ENCODE measurements around the gene GUCY1A2. TPM values are rescaled to one million over a fixed set of nuclear protein-coding genes. Genes with fewer than 3 reads are reported as not detected.

The GUCY1A2 gene
- total RNA-seq, 2 donors from 2014 or later = 3.7 to 5.3 TPM

- no peak for DNase-seq
- TF ChIP-seq CTCF (conservative IDR thresholded peaks at IDR 0.05) = no peak
- Mint-ChIP-seq H3K4me3 (no peak overlapping the region), H3K27me3 (ENCODE audit: insufficient read depth) (no peaks in the 10 kb centered on the region), H3K36me3 (ENCODE audit: low read depth) (no peaks in the 10 kb centered on the region), H3K4me1 (peaks cover 9% of the 10 kb centered on the region), H3K9me3 (no peaks in the 10 kb centered on the region), H3K27ac (no peak overlapping the region)
- H3K9me3 ChIP-seq (ENCODE audit: control insufficient read depth, low read length) = no peaks in the 10 kb centered on the region
- H3K4me1 ChIP-seq (ENCODE audit: control insufficient read depth, insufficient read depth, low read length) = peaks cover 3% of the 10 kb centered on the region
- H3K27me3 ChIP-seq (ENCODE audit: control insufficient read depth, insufficient read depth, low read length, poor library complexity, severe bottlenecking) = no peaks in the 10 kb centered on the region
- H3K27ac ChIP-seq (ENCODE audit: low read depth, low read length) = no peak overlapping the region
- H3K36me3 ChIP-seq (ENCODE audit: control insufficient read depth, insufficient read depth, low read length) = no peaks in the 10 kb centered on the region
- H3K4me3 ChIP-seq (ENCODE audit: low read length) = no peak overlapping the region
- WGBS, 2 experiments (ENCODE audit: insufficient coverage in 1 of 2, insufficient read length in 1 of 2) = no CpG with 5 or more reads among the region's 1 CpG
- H3K9ac ChIP-seq (ENCODE audit: extremely low read depth, low read length, poor library complexity, severe bottlenecking) = no peak overlapping the region
Observed at GRCh38 chr11:106728379-106728778, 289.9 kb downstream of the GUCY1A2 start.

GRCh38 chr11:106727256-106727655, 291.0 kb downstream of the GUCY1A2 start:
- Mint-ChIP-seq H3K27me3 (ENCODE audit: insufficient read depth) (no peaks in the 10 kb centered on the region), H3K4me3 (no peak overlapping the region), H3K27ac (no peak overlapping the region), H3K36me3 (ENCODE audit: low read depth) (no peaks in the 10 kb centered on the region), H3K4me1 (peaks cover 9% of the 10 kb centered on the region), H3K9me3 (no peaks in the 10 kb centered on the region)
- Histone ChIP-seq H3K27me3 (ENCODE audit: control insufficient read depth, insufficient read depth, low read length, poor library complexity, severe bottlenecking) (no peaks in the 10 kb centered on the region), H3K36me3 (ENCODE audit: control insufficient read depth, insufficient read depth, low read length) (no peaks in the 10 kb centered on the region), H3K9ac (ENCODE audit: extremely low read depth, low read length, poor library complexity, severe bottlenecking) (no peak overlapping the region), H3K4me1 (ENCODE audit: control insufficient read depth, insufficient read depth, low read length) (peaks cover 3% of the 10 kb centered on the region), H3K4me3 (ENCODE audit: low read length) (no peak overlapping the region), H3K27ac (ENCODE audit: low read depth, low read length) (no peak overlapping the region), H3K9me3 (ENCODE audit: control insufficient read depth, low read length) (no peaks in the 10 kb centered on the region)
- no peak for TF ChIP-seq CTCF (conservative IDR thresholded peaks at IDR 0.05)
- no peak for DNase-seq
- WGBS, 2 experiments (ENCODE audit: insufficient coverage in 1 of 2, insufficient read length in 1 of 2) = 86 to 90% methylated on average over 1 of the region's 1 CpG

- Histone ChIP-seq H3K4me1 (ENCODE audit: control insufficient read depth, insufficient read depth, low read length) (peaks cover 3% of the 10 kb centered on the region), H3K4me3 (ENCODE audit: low read length) (no peak overlapping the region), H3K9me3 (ENCODE audit: control insufficient read depth, low read length) (no peaks in the 10 kb centered on the region), H3K36me3 (ENCODE audit: control insufficient read depth, insufficient read depth, low read length) (no peaks in the 10 kb centered on the region), H3K9ac (ENCODE audit: extremely low read depth, low read length, poor library complexity, severe bottlenecking) (no peak overlapping the region), H3K27me3 (ENCODE audit: control insufficient read depth, insufficient read depth, low read length, poor library complexity, severe bottlenecking) (no peaks in the 10 kb centered on the region), H3K27ac (ENCODE audit: low read depth, low read length) (no peak overlapping the region)
- Mint-ChIP-seq H3K9me3 (no peaks in the 10 kb centered on the region), H3K27me3 (ENCODE audit: insufficient read depth) (no peaks in the 10 kb centered on the region), H3K4me3 (no peak overlapping the region), H3K27ac (no peak overlapping the region), H3K4me1 (peaks cover 9% of the 10 kb centered on the region), H3K36me3 (ENCODE audit: low read depth) (no peaks in the 10 kb centered on the region)
- 91 to 100% methylated on average over 2 to 5 of the region's 5 CpGs for WGBS, 2 experiments (ENCODE audit: insufficient coverage in 1 of 2, insufficient read length in 1 of 2)
- DNase-seq = no peak
- no peak for TF ChIP-seq CTCF (conservative IDR thresholded peaks at IDR 0.05)
Observed at GRCh38 chr11:106724293-106724892, 293.9 kb downstream of the GUCY1A2 start.

All from endodermal cell (in vitro differentiated cells).